Kidney epithelial cell (primary cell): ENCODE data around the gene FOXJ1. TPM values are rescaled to one million over a fixed set of nuclear protein-coding genes. Genes with fewer than 3 reads are reported as not detected.

Source experiments
- DNase-seq: peaks from one replicate; pipeline ENCODE4 v3.0.0-alpha.2; 2010; ENCODE audit warnings: low read depth
- H3K27me3 ChIP-seq: 2 replicates; pipeline ENCODE4 v1.6.0; 2011; ENCODE audit warnings: low read length; ENCODE audit not compliant: control insufficient read depth, insufficient read depth
- H3K36me3 ChIP-seq: 2 replicates; pipeline ENCODE4 v1.5.1; 2011; ENCODE audit warnings: low read length; ENCODE audit not compliant: control insufficient read depth, insufficient read depth
- H3K4me3 ChIP-seq: 2 replicates; pipeline ENCODE4 v1.5.1; 2011; ENCODE audit warnings: low read depth, mild to moderate bottlenecking, control low read depth, low read length
- CTCF ChIP-seq: IDR thresholded peaks from 2 replicates; pipeline ENCODE4 v1.5.1; 2011; ENCODE audit warnings: mild to moderate bottlenecking, moderate library complexity, low read length, control low read depth, inconsistent platforms; ENCODE audit not compliant: insufficient read depth, poor library complexity, severe bottlenecking
- total RNA-seq: library from RNA; depleted of rRNA; stranded (reverse); fragments of >200 nt; gene quantifications from 2 replicates; pipeline ENCODE4 v1.2.3, GENCODE V29; 2015

Gene FOXJ1
- total RNA-seq, 1 donor from 2014 or later: 3.0 TPM

- H3K4me3 ChIP-seq: no peak overlapping the region
- no peak for DNase-seq
- no peak for TF ChIP-seq CTCF
- H3K27me3 ChIP-seq: no peaks in the 10 kb centered on the region
- no peaks in the 10 kb centered on the region for H3K36me3 ChIP-seq
Measured at GRCh38 chr17:76152591-76152990, 11.5 kb upstream of the FOXJ1 start.

- no peak for DNase-seq
- H3K4me3 ChIP-seq: no peak overlapping the region
- H3K27me3 ChIP-seq: no peaks in the 10 kb centered on the region
- H3K36me3 ChIP-seq: no peaks in the 10 kb centered on the region
- no peak for TF ChIP-seq CTCF
Measured at GRCh38 chr17:76151896-76152454, 10.9 kb upstream of the FOXJ1 start.

GRCh38 chr17:76150712-76151622 lies 9.9 kb upstream of the FOXJ1 start:
- DNase-seq: no peak
- no peaks in the 10 kb centered on the region for H3K27me3 ChIP-seq
- no peak overlapping the region for H3K4me3 ChIP-seq
- no peaks in the 10 kb centered on the region for H3K36me3 ChIP-seq
- TF ChIP-seq CTCF: no peak

GRCh38 chr17:76149214-76149613 lies 8.2 kb upstream of the FOXJ1 start:
- Histone ChIP-seq H3K36me3 (no peaks in the 10 kb centered on the region), H3K27me3 (no peaks in the 10 kb centered on the region), H3K4me3 (no peak overlapping the region)
- TF ChIP-seq CTCF: no peak
- no peak for DNase-seq

GRCh38 chr17:76148015-76148326 lies 6.9 kb upstream of the FOXJ1 start:
- no peak overlapping the region for H3K4me3 ChIP-seq
- DNase-seq: no peak
- no peak for TF ChIP-seq CTCF
- no peaks in the 10 kb centered on the region for H3K36me3 ChIP-seq
- H3K27me3 ChIP-seq: no peaks in the 10 kb centered on the region
